Renal cortex interstitium (tissue), 11 donors: Measurements from ENCODE around the gene RHOF. TPM values are rescaled to one million over a fixed set of nuclear protein-coding genes. Genes with fewer than 3 reads are reported as not detected.
"Not testable (repeated sequence)": the region's sequence is repeated elsewhere in the genome, so short reads cannot be mapped to it uniquely, and the experiment has no call there.

Experiments used
- DNase-seq, 11 donors: peaks; one replicate each; pipeline ENCODE4 v3.0.0-alpha.2; 2013; ENCODE audit warnings: low read depth in 9 of 11, low spot score in 4 of 11; ENCODE audit errors: extremely low read depth in 1 of 11
- polyA plus RNA-seq, 3 donors: library from polyadenylated mRNA; unstranded; fragments of 120-200 nt; gene quantifications; one replicate each; pipeline ENCODE4 v1.2.1, GENCODE V29; 2013; ENCODE audit not compliant: insufficient read length in 3 of 3

Gene RHOF
- polyA plus RNA-seq, 3 donors = 12.6 to 17.9 (median 13.4) TPM

DNA sequence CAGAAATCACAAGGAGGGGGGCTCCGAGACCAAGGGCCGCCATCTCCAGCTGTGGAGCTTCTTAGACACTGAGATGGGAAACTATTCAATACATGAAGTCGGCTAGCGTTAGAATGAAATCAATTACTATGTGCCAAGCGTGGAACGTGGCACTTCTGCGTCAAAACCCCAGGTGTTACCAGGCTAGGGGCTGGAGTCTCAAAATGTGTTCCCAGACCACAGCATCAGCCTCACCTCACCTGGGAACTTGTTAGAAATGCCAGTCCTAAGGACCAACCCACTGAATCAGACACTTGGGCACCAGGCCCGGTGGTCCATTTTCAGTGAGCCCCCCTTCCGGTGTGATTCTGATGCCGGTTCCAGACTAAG is 5.3 kb upstream of the RHOF start:
- DNase-seq = no peak

DNA sequence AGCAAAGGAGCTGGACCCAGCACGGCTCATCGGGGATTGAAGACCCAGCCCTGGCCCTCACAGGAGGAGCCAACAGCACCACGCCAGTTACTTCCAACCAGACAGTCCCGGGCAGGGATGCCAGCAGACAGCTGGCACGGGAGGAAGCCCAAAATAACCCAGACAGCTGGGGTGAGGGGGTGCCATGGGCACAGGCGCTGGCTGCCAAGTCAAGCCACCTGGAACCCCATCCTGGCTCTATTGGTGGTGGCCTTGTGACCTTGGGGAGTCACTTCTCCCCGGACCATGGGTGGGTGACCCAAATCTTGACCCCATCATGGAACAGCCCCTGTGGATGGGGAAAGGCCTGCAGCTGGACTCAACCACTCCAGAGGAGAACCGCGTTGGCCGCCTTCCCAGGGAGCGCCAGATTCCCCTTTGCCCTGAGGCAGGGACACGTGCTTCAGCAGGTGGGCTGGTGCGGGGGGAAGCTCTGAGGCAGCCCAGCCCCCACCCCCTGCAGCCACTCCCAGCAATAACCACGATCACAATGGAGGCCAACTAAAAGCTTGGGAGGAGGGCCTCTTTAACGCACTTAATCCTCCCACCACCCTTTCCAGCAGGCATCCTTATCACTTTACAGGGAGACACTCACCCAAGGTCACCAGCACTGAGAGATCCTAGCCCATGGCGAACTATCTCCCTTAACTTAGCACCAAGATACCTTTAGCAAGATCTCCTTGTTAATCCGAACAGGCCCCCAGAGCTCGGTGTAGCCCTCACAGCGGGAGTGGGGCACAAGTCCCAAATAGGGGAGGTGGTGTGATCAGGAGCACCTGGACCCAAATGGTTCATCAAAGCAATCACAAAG is 4.7 kb upstream of the RHOF start:
- DNase-seq = no peak

DNA sequence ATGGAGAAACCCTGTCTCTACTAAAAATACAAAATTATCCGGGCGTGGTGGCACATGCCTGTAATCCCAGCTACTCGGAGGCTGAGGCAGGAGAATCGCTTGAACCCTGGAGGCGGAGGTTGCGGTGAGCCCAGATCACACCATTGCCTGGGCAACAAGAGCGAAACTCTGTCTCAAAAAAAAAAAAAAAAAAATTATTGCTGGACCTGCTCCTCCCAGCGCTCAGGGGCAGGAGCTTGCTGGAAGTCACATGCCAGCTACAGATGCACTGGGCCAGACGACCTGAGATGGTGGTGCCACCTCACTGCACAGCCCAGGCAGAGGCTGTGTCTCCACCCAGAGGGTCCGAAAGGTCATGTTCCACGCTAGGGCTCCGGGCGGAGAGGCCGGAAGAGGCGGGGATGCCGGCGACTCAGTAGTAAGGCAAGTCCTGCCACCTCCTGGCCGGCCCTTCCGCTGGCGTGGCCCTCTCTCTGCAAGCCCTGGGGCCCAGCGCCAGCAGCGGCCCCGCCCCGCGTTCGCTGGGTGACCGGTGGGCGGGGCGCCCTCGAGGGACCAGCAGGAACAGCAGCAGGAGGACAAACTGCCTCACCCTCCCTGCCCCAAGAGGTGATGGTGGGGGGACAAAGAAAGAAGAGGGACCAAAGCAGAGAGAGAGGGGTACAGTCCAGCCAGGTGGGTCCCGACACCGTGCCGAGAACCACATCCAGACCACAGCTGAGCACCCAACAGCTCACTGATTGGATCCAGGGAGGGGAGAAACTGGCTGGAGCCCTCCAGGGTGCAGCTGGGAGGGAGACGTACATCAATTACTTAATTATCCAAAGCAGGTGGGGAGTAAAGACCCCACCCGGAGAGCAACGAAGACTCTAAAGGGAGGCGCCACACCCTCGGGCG is 3.6 kb upstream of the RHOF start:
- DNase-seq = peak in 3 of 11 donors; percentile 81 to 86 (median 83)

DNA sequence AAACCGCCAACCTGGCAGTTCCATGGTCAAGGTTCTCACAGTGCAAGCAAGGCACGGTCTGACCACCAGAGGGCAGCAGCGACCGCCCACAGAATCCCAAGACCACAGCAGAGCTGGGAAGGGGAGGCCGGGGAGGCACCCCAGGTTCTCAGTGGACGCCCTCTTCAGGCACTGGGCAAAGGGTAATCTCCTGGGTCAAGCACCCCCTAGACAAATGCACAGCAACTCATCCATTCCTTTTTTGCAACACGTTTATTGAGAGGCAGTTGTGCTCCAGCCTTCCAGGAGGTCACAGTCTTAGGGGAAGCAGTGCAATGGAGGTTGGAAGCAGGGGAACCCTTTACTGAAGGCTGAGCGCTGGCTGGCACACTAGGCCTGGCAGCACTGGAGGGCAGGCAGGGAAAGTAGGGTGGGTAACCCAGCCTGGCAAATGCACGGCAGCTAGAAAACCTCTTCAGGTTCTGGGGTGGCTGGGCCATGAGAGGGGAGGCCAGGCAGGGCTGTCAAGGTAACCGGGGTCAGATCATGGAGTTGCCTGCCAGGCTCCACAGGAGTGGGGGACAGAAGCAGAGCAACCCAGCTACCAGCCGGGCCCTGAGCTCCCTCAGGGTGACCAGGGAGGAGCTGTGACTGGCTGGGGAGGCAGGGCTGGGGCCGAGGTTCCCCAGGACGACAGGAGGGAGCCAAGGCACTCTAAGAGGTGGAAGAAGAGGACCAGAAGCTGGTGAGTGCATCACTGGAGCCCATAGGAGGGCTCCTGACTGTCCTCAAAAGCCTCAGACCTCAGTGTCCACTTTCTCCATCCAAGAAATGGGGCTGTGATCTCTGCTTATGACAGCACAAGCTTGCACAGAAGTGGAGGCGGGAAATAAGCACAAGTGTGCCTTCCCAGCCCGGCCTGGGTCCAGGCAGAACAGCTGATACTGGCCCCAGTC is 1.8 kb upstream of the RHOF start:
- peak in 3 of 11 donors; percentile 78 to 87 (median 83) for DNase-seq

DNA sequence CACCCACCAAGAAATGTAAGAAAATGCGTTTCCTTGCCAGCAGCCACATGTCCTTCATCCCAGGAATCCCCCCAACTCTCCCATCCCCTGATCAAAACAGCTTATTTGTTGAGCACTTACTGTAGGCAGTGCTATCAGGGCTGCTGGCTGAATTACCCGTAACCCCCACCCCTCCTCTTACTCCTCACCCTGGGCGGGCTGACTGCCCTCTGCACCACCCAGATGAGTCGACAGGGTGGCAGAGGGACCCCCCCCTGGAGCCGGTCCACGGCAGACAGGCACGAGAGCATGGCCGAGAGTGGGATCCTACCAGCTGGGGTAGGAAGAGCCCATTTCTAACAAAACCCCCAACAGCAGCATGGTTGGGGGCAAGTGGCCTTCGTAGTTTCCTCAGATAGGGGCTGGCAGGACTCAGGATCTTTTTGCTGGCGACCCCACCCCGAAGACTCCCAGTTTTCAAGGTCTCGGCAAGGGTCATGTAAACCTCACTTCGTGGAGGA is 1.1 kb upstream of the RHOF start:
- no peak for DNase-seq

DNA sequence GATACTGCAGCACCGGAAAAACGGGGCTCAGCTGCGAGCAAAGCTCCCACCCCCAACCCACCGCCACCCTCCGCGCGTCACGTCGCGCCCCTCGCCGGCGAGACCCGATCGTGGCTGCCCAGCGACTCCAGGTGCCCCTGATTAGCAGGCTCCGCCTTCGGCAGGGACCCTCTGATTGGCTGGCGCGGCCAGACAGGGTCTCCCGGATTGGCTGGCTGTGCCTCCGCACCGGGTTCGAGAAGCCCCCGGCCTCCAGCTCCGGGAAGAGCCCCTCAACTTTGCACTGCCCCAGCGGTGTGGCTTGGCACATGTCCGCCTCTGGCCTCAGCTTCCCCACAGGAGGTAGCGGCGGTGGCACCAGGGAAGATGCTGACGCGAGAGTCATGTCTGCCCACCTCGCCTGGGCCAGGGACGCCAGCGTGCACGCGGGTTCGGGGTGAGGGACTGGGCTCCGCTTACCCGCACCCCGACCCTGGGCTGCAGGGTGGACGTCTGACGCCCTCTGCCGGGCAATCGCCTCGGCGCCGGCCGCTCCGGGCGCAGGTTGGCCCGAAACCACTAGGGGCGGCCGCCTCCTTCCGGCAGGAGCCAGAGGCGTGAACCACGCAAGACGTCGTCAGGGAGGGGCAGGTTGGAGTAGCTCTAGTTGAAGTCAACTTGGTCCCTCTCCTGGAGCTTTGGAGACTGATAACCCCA is 498 bp upstream of the RHOF start:
- peak in 6 of 11 donors; percentile 84 to 87 (median 86) for DNase-seq

DNA sequence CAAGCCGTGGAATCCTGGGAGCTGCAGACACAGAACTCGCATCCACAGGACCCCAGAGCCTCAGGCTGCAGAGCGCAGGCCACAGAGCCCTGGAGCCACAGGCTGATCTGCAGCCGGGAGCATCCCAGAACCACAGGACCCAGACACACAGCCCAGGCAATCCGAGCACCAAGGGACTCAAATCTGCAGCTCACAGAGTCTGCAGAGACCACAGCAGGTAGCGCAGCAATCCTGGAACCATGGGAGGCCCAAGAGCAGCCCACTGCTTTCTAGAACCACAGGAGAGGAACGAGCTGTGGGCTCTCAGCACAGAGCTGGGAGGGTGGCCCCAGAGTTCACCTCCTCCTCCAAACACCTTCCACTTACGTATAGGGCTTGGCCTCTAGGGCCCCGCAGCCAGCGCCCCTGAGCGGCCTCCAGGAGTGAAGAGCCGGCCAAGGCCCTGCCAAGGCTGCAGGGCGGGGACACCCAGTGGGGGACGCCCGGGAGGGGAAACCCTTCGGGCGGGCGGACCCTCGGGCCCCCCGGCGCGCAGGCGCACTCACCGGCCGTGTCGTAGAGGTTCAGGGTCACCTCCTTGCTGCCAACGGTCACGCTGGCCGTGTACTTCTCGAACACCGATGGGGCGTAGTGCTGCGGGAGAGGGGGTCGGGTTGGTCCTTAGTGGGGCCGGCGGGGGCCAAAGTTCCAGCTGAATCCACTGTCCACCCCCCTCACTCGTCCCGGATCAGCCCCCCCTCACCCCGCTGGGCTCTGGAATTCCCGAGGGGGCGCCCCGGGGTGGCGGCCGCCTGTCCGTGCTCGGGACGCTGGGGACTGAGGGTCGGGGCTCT is 665 bp downstream of the RHOF start:
- DNase-seq = no peak

DNA sequence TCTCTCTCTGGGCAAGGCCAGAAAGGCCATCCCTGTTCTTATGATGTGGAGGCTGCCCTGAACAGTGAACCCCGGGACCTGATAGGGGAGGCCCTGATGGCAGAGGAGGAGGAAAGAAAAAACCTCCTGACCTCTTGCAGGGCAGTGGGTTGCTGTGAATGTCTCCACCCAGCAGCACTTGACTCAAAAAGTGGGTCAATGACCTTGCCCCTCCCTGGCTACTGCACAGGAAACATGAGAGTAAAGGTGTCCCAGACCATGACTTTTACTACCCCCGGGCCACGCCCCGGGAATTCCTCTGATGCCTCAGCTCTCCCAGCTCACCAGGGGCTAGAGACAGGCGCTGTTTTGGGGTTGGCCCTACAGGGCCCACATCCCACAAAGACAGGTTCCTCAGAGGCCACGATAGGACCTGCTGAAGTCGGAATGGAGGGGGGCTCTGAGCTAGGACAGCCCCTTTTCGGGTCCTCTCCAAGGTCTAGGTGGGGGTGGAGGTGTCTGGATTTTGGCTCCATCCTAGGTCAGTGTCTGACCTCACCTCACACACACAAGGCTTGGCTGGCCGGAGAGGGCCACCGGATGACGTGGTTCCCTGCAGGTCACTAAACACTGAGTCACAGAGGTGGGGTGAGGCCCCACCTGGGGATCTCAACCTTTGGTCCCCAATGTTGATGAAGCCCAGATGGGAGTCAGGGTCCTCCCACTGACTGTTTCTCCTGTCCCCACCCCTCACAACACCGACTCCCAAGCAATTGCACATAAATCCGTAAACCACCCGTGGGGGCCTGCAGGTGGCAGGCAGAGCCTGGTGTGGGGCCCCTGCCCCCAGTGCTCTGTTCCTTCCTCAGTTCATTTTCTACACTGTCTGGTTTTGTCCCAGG is 1.6 kb downstream of the RHOF start:
- no peak for DNase-seq

DNA sequence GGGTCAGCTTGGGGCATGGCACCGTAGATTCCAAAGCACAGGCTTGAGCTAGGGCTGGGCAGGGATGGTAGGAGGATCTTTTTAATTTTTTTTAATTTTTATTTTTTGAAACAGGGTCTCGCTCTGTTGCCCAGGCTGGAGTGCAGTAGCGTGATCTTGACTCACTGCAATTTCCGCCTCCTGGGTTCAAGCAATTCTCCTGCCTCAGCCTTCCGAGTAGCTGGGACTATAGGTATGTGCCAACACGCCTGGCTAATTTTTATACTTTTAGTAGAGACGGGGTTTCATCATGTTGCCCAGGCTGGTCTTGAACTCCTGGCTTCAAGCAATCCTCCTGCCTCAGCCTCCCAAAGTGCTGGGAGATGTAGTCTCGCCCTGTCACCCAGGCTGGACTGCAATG is 2.7 kb downstream of the RHOF start:
- DNase-seq = not testable (repeated sequence)

DNA sequence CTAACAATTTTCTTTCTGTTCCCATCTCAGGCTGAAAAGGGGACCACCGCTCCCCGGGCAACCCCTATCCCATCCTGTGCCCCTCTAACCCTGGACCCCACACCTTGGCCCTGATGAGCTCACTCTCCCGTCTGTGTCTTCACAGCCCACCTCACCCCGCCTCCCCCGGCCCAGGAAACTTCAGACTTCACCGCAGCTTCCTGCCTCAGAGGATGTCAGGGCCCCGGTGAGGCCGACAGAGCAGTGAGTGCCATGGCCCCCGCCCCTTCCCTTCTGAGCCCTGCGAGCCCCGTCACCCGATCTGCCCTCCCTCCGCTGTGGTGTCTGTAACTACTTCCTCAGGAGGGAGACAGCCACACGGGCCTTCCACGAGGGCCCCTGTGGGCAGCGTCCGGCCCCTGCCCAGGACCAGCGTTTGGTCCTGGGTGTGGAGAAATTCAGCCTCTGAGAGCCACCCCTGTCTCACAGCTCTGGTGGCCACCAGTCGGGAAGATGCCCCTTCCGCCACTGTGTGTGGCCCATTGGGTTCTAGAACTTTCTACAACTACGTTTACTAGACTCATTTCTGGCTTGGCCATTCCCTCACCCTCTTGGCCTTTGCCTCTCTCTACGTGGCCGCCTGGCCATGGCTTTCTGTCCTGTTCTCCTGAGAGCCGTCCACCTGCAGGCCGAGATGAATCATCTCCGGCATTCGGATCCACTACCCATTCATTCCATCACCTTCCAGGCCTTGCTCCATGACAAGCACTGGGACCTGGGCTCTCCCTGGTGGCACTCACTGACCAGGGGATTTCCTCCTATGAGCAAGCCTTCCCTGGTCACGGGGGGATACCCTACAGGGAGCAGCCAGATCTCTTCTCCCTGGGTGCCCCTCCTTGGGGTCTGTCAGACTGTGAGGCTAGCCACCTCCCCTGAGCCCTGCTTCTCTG is 3.4 kb downstream of the RHOF start:
- DNase-seq = no peak

DNA sequence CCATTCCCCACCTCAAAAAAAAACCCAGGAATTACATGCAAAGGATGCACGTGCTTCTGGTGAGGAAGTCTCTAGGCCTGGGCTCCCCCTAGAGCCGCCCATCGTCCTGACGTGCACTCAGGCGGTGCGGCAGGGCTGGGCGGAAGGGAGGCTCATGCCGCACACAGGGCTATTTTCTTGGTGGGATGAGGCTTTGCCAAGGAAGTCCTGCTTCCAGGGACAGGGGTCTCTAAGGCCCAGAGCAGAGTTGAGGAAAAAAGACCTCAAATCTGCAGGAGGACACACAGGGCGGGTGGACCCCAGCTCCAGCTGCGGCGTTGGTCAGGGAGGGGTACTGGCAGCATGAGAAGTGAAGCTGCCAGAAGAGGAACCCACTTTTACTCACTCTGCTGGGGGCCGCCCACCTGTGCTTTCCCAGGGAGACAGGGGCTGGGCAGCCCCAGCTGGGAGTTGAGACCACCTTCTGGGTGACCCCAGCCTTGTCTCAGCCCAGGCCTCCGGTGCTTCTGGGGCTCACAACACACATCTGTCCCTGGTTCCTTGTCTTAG is 4.2 kb downstream of the RHOF start:
- no peak for DNase-seq

DNA sequence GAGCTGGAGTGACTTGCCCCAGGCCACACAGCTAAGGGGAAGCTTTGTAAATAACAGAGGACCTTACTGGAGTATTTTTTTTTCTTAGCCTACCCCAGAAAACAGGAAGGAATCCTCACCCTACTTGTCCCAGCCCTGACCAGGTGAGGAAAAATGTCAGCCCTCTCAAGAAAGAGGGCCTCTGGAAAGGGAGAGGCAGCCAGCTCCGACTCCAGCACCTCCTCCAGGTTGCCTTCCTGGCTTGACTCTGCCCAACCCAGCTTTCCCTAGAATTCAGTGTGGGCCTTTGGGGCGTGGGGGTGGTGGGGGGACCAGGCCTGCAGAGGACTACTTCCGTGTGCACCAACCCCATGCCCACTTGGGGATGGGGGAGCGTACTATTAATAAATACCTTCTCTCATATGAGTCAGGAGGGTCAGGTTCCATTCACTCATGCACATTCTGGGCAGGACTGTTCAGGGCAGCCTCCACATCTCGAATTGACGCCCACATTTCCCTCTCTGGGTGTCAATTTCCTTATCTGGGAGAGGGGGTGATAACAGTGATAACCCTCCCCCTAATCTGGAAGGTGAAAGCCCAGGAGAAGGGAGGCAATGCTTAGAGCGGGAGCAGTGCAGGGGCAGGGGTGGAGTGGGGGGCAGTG is 5.2 kb downstream of the RHOF start:
- no peak for DNase-seq

DNA sequence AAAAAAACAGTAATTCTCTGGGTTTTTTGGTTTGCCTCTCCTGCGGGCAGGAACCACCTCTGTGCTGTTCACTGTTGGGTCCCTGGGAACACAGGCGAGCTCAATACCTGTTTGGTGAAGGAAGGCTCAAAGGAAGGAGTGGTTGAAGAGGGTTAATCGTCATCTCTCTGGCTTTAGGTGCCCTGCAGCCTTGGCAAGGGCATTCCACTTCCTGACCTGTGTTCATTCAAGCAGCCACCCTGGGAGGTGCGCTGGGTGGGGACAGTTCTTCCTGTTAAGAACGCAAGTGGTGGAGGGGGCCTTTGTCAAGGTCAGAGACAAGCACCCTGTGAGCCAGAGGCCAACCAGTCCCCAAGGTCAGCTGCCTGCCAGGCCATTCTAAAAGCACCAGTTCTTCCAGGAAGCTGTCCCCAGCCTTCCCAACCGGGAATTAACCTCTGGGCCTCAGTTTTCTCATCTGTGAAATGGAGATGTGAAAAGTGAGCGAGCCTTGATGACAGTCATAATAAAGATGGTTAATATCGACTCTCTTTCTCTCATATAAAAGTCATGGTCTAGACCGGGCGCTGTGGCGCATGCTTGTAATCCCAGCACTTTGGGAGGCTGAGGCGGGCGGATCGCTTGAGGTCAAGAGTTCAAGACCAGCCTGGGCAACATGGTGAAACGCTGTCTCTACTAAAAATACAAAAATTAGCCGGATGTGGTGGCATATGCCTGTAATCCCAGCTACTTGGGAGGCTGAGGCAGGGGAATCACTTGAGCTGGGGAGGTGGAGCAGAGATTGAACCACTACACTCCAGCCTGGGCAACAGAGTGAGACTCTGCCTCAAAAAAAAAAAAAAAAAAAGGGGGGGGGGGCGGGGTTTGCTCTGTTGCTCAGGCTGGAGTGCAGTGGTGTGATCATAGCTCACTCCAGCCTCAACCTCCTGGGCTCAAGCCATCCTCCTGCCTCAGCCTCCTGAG is 6.1 kb downstream of the RHOF start:
- no peak for DNase-seq

DNA sequence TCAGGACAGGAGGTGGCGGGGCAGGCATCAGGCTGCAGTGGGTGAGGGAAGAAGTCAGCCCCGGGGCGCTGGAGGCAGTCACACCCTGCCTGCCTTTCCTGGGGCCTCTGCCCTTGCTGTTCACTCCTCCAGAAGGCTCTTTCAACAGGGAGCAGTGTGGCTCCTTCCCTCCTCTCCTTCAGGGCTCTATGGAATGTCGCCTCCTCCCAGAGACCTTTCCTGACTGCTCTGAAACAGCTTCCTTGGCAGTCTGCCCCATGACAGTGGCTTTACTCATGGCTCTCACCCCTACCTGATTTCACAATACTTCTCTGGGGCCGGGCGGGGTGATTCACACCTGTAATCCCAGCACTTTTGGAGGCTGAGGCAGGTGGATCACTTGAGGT is 7.1 kb downstream of the RHOF start:
- DNase-seq = no peak
